GM12874 (cell line): Measurements from ENCODE around the gene SHLD1.

ENCODE experiments used
- CTCF ChIP-seq: IDR thresholded peaks from 2 replicates; pipeline ENCODE4 v1.5.1; 2011; ENCODE audit warnings: low read depth, mild to moderate bottlenecking, control low read depth, low read length, moderate library complexity; ENCODE audit not compliant: insufficient read depth

SHLD1 gene

GRCh38 chr20:5749952-5750779, at the start of gene SHLD1:
Gene SHLD1, plus strand, starts transcription at chr20:5750401. Its CDS starts 22,465 bp downstream, at chr20:5772866.
- no peak for TF ChIP-seq CTCF

- no peak for TF ChIP-seq CTCF
These were observed 46.5 kb upstream of the SHLD1 start for GRCh38 chr20:5703681-5704101.

- TF ChIP-seq CTCF: no peak
These were observed 44.4 kb upstream of the SHLD1 start for GRCh38 chr20:5705827-5706226.

- no peak for TF ChIP-seq CTCF
These were observed 43.4 kb upstream of the SHLD1 start for GRCh38 chr20:5706797-5707196.

- no peak for TF ChIP-seq CTCF
These were observed 39.6 kb upstream of the SHLD1 start for GRCh38 chr20:5710551-5710950.

GRCh38 chr20:5714261-5715041, 35.8 kb upstream of the SHLD1 start:
- TF ChIP-seq CTCF: no peak

- TF ChIP-seq CTCF: no peak
These were observed 34.9 kb upstream of the SHLD1 start for GRCh38 chr20:5715071-5715841.
